ENCODE measurements around the gene RASGRF1.

Gene RASGRF1

GRCh38 chr15:79066391-79067071 is 24.0 kb downstream of the RASGRF1 start:
- no peak for DNase-seq

- DNase-seq = no peak
Measured at GRCh38 chr15:79065706-79066376, 24.7 kb downstream of the RASGRF1 start.

- DNase-seq = no peak
Measured at GRCh38 chr15:79065361-79065705, 25.2 kb downstream of the RASGRF1 start.

- no peak for DNase-seq
Measured at GRCh38 chr15:79064496-79064895, 26.1 kb downstream of the RASGRF1 start.

- DNase-seq = no peak
Measured at GRCh38 chr15:79060175-79060574, 30.4 kb downstream of the RASGRF1 start.

GRCh38 chr15:79059081-79059572 is 31.5 kb downstream of the RASGRF1 start:
- no peak for DNase-seq

GRCh38 chr15:79058260-79058850 is 32.2 kb downstream of the RASGRF1 start:
- no peak for DNase-seq

GRCh38 chr15:79057050-79057449 is 33.5 kb downstream of the RASGRF1 start:
- no peak for DNase-seq

- DNase-seq = no peak
Measured at GRCh38 chr15:79054350-79054749, 36.2 kb downstream of the RASGRF1 start.

- DNase-seq = no peak
Measured at GRCh38 chr15:79053894-79054293, 36.7 kb downstream of the RASGRF1 start.

- DNase-seq = no peak
Measured at GRCh38 chr15:79051941-79052731, 38.4 kb downstream of the RASGRF1 start.

GRCh38 chr15:79051029-79051428 is 39.6 kb downstream of the RASGRF1 start:
- DNase-seq = no peak

- no peak for DNase-seq
Measured at GRCh38 chr15:79050341-79050740, 40.2 kb downstream of the RASGRF1 start.

- no peak for DNase-seq
Measured at GRCh38 chr15:79049416-79049815, 41.2 kb downstream of the RASGRF1 start.

GRCh38 chr15:79047676-79048439 is 42.7 kb downstream of the RASGRF1 start:
- DNase-seq = no peak

GRCh38 chr15:79046691-79047404 is 43.7 kb downstream of the RASGRF1 start:
- DNase-seq = no peak

GRCh38 chr15:79045041-79045440 is 45.5 kb downstream of the RASGRF1 start:
- no peak for DNase-seq

GRCh38 chr15:79042213-79042928 is 48.2 kb downstream of the RASGRF1 start:
- DNase-seq = no peak

- no peak for DNase-seq
Measured at GRCh38 chr15:79041601-79042168, 48.9 kb downstream of the RASGRF1 start.

GRCh38 chr15:79037848-79038247 is 52.7 kb downstream of the RASGRF1 start:
- no peak for DNase-seq

- no peak for DNase-seq
Measured at GRCh38 chr15:79036323-79036722, 54.3 kb downstream of the RASGRF1 start.

Measured in CD4-positive, alpha-beta T cell treated with Interleukin-6 for 4 hours (primary cell).